RWPE2 (cell line): ENCODE measurements around the gene LNPEP.

Experiments
- ATAC-seq: fragments of 200-7000 bp; cut with Tn5 transposase; 3 replicates; pipeline ENCODE4 v1.9.1; 2021; ENCODE audit warnings: low read depth
- DNase-seq: peaks from one replicate; pipeline ENCODE4 v3.0.0-alpha.2; 2020; ENCODE audit warnings: low spot score
- H3K27ac ChIP-seq: fragments of 450-650 bp; 2 replicates; pipeline ENCODE4 v1.5.1; 2017; ENCODE audit warnings: mild to moderate bottlenecking; ENCODE audit not compliant: poor library complexity, severe bottlenecking
- H3K27me3 ChIP-seq: fragments of 250-450 bp; sonication (Bioruptor Pico); 2 replicates; pipeline ENCODE4 v1.5.1; 2021; ENCODE audit warnings: mild to moderate bottlenecking, moderate library complexity; ENCODE audit not compliant: insufficient read depth, poor library complexity, severe bottlenecking
- H3K36me3 ChIP-seq: fragments of 250-450 bp; sonication (Bioruptor Pico); 2 replicates; pipeline ENCODE4 v1.5.1; 2020; ENCODE audit warnings: low read depth, mild to moderate bottlenecking, moderate library complexity
- H3K4me1 ChIP-seq: fragments of 250-450 bp; sonication (Bioruptor Pico); 2 replicates; pipeline ENCODE4 v1.5.1; 2021; ENCODE audit warnings: mild to moderate bottlenecking, moderate library complexity; ENCODE audit not compliant: insufficient read depth, poor library complexity, severe bottlenecking
- H3K4me3 ChIP-seq: fragments of 250-450 bp; sonication (Bioruptor Pico); 2 replicates; pipeline ENCODE4 v1.5.1; 2021; ENCODE audit warnings: mild to moderate bottlenecking, moderate library complexity; ENCODE audit not compliant: severe bottlenecking
- H3K9me3 ChIP-seq: fragments of 250-450 bp; sonication (Bioruptor Pico); 2 replicates; pipeline ENCODE4 v1.5.1; 2021; ENCODE audit warnings: mild to moderate bottlenecking, moderate library complexity; ENCODE audit not compliant: severe bottlenecking
- TF ChIP-seq, protein P1 (sequence below): fragments of 450-650 bp; IDR thresholded peaks from one replicate; pipeline ENCODE4 v1.5.1; 2017; ENCODE audit warnings: mild to moderate bottlenecking, moderate library complexity; ENCODE audit not compliant: poor library complexity, severe bottlenecking

Gene LNPEP

DNA sequence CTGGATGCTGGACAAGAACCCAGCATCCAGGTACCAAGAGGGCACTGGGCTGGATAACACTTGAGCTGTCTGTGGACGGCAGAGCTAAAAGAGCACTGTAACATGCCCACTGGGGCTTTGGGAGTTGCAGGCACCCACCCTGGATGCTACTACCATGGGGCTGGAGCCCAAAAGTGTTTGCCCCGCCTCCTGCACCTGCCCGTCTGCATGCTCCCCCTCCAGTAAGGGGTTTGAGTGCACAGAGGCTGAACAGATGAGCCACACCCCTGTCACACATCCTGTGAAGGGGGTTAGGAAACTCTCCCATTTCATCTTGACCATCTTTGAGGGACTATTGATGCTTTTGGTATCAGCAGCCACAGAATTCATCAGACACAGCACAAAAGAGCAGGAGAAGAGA is 137.5 kb downstream of the LNPEP start:
- no peaks in the 10 kb centered on the region for H3K9me3 ChIP-seq
- TF ChIP-seq, protein P1, sequence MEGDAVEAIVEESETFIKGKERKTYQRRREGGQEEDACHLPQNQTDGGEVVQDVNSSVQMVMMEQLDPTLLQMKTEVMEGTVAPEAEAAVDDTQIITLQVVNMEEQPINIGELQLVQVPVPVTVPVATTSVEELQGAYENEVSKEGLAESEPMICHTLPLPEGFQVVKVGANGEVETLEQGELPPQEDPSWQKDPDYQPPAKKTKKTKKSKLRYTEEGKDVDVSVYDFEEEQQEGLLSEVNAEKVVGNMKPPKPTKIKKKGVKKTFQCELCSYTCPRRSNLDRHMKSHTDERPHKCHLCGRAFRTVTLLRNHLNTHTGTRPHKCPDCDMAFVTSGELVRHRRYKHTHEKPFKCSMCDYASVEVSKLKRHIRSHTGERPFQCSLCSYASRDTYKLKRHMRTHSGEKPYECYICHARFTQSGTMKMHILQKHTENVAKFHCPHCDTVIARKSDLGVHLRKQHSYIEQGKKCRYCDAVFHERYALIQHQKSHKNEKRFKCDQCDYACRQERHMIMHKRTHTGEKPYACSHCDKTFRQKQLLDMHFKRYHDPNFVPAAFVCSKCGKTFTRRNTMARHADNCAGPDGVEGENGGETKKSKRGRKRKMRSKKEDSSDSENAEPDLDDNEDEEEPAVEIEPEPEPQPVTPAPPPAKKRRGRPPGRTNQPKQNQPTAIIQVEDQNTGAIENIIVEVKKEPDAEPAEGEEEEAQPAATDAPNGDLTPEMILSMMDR = no peak
- ATAC-seq = no peak
- no peaks in the 10 kb centered on the region for H3K4me1 ChIP-seq
- H3K36me3 ChIP-seq = no peaks in the 10 kb centered on the region
- no peak for DNase-seq
- H3K27me3 ChIP-seq = no peaks in the 10 kb centered on the region
- H3K4me3 ChIP-seq = no peak overlapping the region
- no peak overlapping the region for H3K27ac ChIP-seq

DNA sequence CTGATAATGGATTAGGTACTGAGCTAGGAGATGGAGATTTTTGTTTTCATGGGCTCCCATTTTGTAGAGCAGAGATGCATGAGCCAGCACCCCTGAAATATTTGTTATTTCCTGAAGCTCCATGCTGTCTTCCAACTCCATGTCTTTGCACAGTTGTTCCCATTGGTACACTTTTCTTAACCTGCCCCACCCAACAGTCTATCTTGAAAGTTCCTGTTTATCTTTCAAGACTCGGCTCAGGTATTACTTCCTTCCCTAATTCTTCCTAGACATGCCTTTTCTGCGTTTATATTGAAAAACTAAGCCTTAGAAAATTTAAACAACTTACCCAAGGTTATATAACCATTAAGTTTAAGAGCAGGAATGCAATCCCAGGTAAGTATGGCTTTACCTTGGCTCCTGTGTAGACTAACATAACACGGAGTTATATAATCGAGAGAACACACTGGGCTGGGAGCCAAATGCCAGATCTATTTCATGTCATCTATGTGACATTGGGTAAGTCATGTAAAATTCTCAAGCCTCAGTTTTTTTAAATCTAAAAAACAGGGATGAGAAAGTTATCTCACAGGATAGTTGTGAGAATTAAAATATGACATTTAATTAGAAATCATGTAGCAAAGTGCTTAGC is 139.1 kb downstream of the LNPEP start:
- no peaks in the 10 kb centered on the region for H3K36me3 ChIP-seq
- TF ChIP-seq, protein P1 = no peak
- ATAC-seq = no peak
- no peak overlapping the region for H3K27ac ChIP-seq
- H3K4me3 ChIP-seq = no peak overlapping the region
- no peaks in the 10 kb centered on the region for H3K4me1 ChIP-seq
- no peak for DNase-seq
- no peaks in the 10 kb centered on the region for H3K27me3 ChIP-seq
- H3K9me3 ChIP-seq = no peaks in the 10 kb centered on the region

DNA sequence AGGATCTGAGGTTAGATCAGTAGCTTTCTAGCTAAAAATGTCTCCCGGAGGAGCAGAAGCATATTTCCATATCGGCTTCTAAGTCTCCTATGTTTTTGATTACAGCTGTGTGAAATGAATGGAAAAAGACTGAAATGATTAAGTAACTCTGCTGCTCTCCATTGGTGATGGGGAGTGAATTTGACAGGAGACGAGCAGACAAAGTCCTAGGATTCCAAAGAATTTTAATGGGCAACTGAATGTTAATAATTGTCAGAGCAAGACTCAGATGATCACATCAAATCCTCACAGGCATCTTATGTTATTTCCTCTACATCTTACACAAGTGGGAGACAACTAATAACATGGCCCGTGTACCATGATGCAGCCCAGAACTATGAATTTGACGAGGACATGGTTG is 139.8 kb downstream of the LNPEP start:
- H3K36me3 ChIP-seq = no peaks in the 10 kb centered on the region
- H3K4me1 ChIP-seq = no peaks in the 10 kb centered on the region
- no peak overlapping the region for H3K4me3 ChIP-seq
- ATAC-seq (no peak), DNase-seq (no peak)
- no peaks in the 10 kb centered on the region for H3K27me3 ChIP-seq
- H3K9me3 ChIP-seq = no peaks in the 10 kb centered on the region
- no peak overlapping the region for H3K27ac ChIP-seq
- TF ChIP-seq, protein P1 = no peak

DNA sequence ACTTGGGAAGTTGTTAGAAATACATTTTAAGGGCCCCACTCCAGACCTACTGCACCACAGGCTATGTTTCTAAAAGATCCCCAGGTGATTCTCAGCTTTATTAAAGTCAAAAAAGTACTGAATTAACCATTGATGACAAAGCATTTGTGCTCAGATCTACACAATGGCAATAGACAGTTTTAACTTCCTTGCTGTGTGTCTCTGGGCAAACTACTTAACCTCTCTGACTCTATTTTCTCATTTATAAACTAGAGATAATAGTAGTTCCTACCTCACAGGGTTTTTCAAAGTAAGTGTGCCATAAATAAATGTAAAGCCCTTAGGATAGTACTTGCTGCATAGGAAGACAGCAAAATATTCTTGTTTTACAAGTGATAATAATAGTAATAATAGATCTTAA is 140.2 kb downstream of the LNPEP start:
- Histone ChIP-seq H3K4me3 (no peak overlapping the region), H3K4me1 (no peaks in the 10 kb centered on the region), H3K27me3 (no peaks in the 10 kb centered on the region), H3K9me3 (no peaks in the 10 kb centered on the region), H3K36me3 (no peaks in the 10 kb centered on the region), H3K27ac (no peak overlapping the region)
- ATAC-seq (no peak), DNase-seq (no peak)
- TF ChIP-seq, protein P1 = no peak

DNA sequence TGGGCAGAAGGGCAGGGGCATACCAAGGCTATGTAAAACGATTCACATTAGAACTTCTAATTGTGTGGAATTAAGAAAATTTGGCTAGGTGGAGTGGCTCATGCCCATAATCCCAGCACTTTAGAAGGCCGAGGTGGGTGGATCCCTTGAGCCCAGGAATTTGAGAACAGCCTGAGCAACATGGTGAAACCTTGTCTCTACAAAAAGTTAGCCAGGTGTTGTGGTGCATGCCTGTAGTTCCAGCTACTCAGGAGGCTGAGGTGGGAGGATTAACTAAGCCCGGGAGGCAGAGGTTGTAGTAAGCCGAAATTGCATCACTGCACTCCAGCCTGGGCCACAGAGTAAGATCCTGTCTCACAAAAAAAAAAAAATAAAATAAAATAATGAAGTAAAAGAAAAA is 141.4 kb downstream of the LNPEP start:
- DNase-seq (no peak), ATAC-seq (no peak)
- Histone ChIP-seq H3K4me3 (no peak overlapping the region), H3K27me3 (no peaks in the 10 kb centered on the region), H3K9me3 (no peaks in the 10 kb centered on the region), H3K27ac (no peak overlapping the region), H3K4me1 (no peaks in the 10 kb centered on the region), H3K36me3 (no peaks in the 10 kb centered on the region)
- TF ChIP-seq, protein P1 = no peak
